Activated naive CD4-positive, alpha-beta T cell treated with Interleukin-2 at 50 U/mL for 16 hours (primary cell): Measurements from ENCODE around the gene ZNF644.
"Not testable (repeated sequence)": the region's sequence is repeated elsewhere in the genome, so short reads cannot be mapped to it uniquely, and the experiment has no call there.

ENCODE experiments used
- DNase-seq: peaks from one replicate; pipeline ENCODE4 v3.0.0-alpha.2; 2020

Gene ZNF644

GRCh38 chr1:90977522-90977921 lies 44.3 kb downstream of the ZNF644 start:
- DNase-seq: no peak

- no peak for DNase-seq
Measured at GRCh38 chr1:90973897-90974798, 47.7 kb downstream of the ZNF644 start.

GRCh38 chr1:90970208-90970607 lies 51.6 kb downstream of the ZNF644 start:
- DNase-seq: no peak

- no peak for DNase-seq
Measured at GRCh38 chr1:90969241-90969640, 52.6 kb downstream of the ZNF644 start.

GRCh38 chr1:90964444-90965035 lies 57.3 kb downstream of the ZNF644 start:
- no peak for DNase-seq

- DNase-seq: no peak
Measured at GRCh38 chr1:90963651-90964050, 58.2 kb downstream of the ZNF644 start.

GRCh38 chr1:90963236-90963635 lies 58.6 kb downstream of the ZNF644 start:
- no peak for DNase-seq

- no peak for DNase-seq
Measured at GRCh38 chr1:90959352-90960206, 62.3 kb downstream of the ZNF644 start.

- no peak for DNase-seq
Measured at GRCh38 chr1:90957497-90957896, 64.3 kb downstream of the ZNF644 start.

GRCh38 chr1:90955769-90956168 lies 66.1 kb downstream of the ZNF644 start:
- DNase-seq: no peak

- no peak for DNase-seq
Measured at GRCh38 chr1:90952906-90953305, 68.9 kb downstream of the ZNF644 start.

- DNase-seq: no peak
Measured at GRCh38 chr1:90951009-90951408, 70.8 kb downstream of the ZNF644 start.

- DNase-seq: no peak
Measured at GRCh38 chr1:90948301-90948700, 73.5 kb downstream of the ZNF644 start.

GRCh38 chr1:90946630-90947029 lies 75.2 kb downstream of the ZNF644 start:
- no peak for DNase-seq

GRCh38 chr1:90945287-90945686 lies 76.5 kb downstream of the ZNF644 start:
- no peak for DNase-seq

GRCh38 chr1:90943966-90944365 lies 77.9 kb downstream of the ZNF644 start:
- DNase-seq: no peak

GRCh38 chr1:90940746-90941145 lies 81.1 kb downstream of the ZNF644 start:
- no peak for DNase-seq

GRCh38 chr1:90936731-90937130 lies 85.1 kb downstream of the ZNF644 start:
- no peak for DNase-seq

- no peak for DNase-seq
Measured at GRCh38 chr1:90936061-90936460, 85.8 kb downstream of the ZNF644 start.

GRCh38 chr1:90928231-90928630 lies 93.6 kb downstream of the ZNF644 start:
- DNase-seq: not testable (repeated sequence)

GRCh38 chr1:90927674-90928073 lies 94.2 kb downstream of the ZNF644 start:
- not testable (repeated sequence) for DNase-seq

- no peak for DNase-seq
Measured at GRCh38 chr1:90926971-90927370, 94.9 kb downstream of the ZNF644 start.
